Neural crest cell (in vitro differentiated cells): ENCODE measurements around the gene INSC. TPM values are rescaled to one million over a fixed set of nuclear protein-coding genes. Genes with fewer than 3 reads are reported as not detected.

Experiments
- DNase-seq: peaks from one replicate; pipeline ENCODE4 v3.0.0; 2021; ENCODE audit warnings: low read depth, mixed read lengths, low spot score
- H3K27ac Mint-ChIP-seq: one replicate; pipeline ENCODE4 v1.8.0; 2021; ENCODE audit warnings: mild to moderate bottlenecking, mixed read lengths; ENCODE audit not compliant: unreplicated experiment
- H3K27me3 Mint-ChIP-seq: 2 replicates; pipeline ENCODE4 v1.8.0; 2021; ENCODE audit warnings: low read depth, mild to moderate bottlenecking, mixed read lengths
- H3K36me3 Mint-ChIP-seq: 2 replicates; pipeline ENCODE4 v1.8.0; 2021; ENCODE audit warnings: low read depth, mild to moderate bottlenecking, mixed read lengths
- H3K4me1 Mint-ChIP-seq: 2 replicates; pipeline ENCODE4 v1.8.0; 2021; ENCODE audit warnings: mixed read lengths
- H3K4me3 Mint-ChIP-seq: one replicate; pipeline ENCODE4 v1.8.0; 2021; ENCODE audit warnings: mild to moderate bottlenecking, mixed read lengths
- H3K9me3 Mint-ChIP-seq: 2 replicates; pipeline ENCODE4 v1.8.0; 2021; ENCODE audit warnings: mixed read lengths
- total RNA-seq: library from RNA; stranded (reverse); gene quantifications from 2 replicates; pipeline ENCODE4 v1.2.1, GENCODE V29; 2021
- TF ChIP-seq, protein P1 (sequence below): fragments of 200-600 bp; sonication (generic); conservative IDR thresholded peaks from 2 replicates; pipeline ENCODE4 v1.5.0; 2021; ENCODE audit warnings: antibody characterized with exemption, mild to moderate bottlenecking

Gene INSC
- total RNA-seq, 1 donor from 2014 or later, result 2.6 TPM

DNA sequence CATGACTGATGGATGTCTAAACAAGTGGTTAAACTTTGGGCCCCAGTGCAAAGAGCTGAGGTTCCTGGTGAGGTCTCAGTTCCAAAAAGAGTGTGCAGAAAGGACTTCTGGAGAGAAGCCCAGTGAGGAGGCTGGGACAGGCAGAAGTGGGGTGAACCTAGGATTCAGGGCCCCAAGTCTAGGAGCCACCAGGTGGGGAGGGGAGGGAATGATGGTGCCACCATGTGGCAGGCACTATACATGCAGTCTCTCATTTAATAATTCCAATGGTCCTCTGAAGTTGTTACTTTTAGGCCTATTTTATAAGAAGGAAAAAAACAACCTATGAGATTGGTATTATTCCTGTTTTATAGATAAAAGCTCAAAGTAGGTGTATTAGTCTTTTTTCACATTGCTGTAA lies 102.0 kb downstream of the INSC start:
- H3K9me3 Mint-ChIP-seq, result no peaks in the 10 kb centered on the region
- peaks cover 21% of the 10 kb centered on the region for H3K4me1 Mint-ChIP-seq
- H3K27ac Mint-ChIP-seq, result no peak overlapping the region
- no peak for DNase-seq
- H3K27me3 Mint-ChIP-seq, result no peaks in the 10 kb centered on the region
- H3K36me3 Mint-ChIP-seq, result no peaks in the 10 kb centered on the region
- TF ChIP-seq, protein P1, sequence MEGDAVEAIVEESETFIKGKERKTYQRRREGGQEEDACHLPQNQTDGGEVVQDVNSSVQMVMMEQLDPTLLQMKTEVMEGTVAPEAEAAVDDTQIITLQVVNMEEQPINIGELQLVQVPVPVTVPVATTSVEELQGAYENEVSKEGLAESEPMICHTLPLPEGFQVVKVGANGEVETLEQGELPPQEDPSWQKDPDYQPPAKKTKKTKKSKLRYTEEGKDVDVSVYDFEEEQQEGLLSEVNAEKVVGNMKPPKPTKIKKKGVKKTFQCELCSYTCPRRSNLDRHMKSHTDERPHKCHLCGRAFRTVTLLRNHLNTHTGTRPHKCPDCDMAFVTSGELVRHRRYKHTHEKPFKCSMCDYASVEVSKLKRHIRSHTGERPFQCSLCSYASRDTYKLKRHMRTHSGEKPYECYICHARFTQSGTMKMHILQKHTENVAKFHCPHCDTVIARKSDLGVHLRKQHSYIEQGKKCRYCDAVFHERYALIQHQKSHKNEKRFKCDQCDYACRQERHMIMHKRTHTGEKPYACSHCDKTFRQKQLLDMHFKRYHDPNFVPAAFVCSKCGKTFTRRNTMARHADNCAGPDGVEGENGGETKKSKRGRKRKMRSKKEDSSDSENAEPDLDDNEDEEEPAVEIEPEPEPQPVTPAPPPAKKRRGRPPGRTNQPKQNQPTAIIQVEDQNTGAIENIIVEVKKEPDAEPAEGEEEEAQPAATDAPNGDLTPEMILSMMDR, result peak; percentile 53
- H3K4me3 Mint-ChIP-seq, result no peak overlapping the region

DNA sequence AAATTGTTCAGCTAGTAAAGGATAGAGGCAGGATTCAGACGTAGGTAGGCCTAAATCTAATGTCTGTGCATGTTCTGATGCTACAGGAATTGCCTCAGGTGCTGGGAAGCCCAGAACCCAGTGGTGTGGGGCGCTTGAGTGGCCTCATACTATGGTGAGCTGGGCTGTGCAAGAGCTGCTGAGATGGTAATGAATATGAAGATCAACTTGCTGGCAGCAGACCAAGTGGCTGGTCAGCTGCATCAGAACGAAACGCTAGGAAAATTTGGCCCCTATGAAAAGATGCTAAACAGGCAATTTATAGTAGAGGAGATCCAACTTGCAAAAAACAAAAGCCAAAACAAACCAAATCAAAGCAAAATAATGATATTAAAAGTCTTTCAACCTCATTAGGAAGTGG lies 102.7 kb downstream of the INSC start:
- no peak overlapping the region for H3K4me3 Mint-ChIP-seq
- H3K4me1 Mint-ChIP-seq, result peaks cover 21% of the 10 kb centered on the region
- no peaks in the 10 kb centered on the region for H3K9me3 Mint-ChIP-seq
- H3K27ac Mint-ChIP-seq, result no peak overlapping the region
- TF ChIP-seq, protein P1, result no peak
- H3K36me3 Mint-ChIP-seq, result no peaks in the 10 kb centered on the region
- no peak for DNase-seq
- no peaks in the 10 kb centered on the region for H3K27me3 Mint-ChIP-seq

DNA sequence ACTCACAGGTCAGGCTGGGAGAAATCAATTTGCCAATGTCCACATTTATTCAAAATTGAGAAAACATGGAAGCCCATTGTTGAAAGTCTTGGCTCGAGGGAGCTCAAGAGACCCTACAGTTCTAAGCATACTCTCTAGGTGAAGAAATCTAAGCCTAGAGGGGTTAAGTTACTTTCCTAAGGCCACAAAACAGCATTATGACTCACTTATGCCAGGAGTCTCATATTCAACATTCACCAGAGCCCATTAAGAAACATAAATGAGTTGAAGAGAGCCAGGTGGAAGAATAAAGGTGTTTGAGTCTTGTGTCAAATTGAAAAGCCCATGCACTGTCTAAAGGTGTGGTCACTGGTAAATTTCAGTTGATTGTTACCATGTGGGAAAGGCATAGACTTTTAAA lies 108.1 kb downstream of the INSC start:
- no peak overlapping the region for H3K4me3 Mint-ChIP-seq
- H3K27me3 Mint-ChIP-seq, result no peaks in the 10 kb centered on the region
- TF ChIP-seq, protein P1, result no peak
- H3K27ac Mint-ChIP-seq, result no peak overlapping the region
- H3K9me3 Mint-ChIP-seq, result no peaks in the 10 kb centered on the region
- no peak for DNase-seq
- no peaks in the 10 kb centered on the region for H3K4me1 Mint-ChIP-seq
- no peaks in the 10 kb centered on the region for H3K36me3 Mint-ChIP-seq

DNA sequence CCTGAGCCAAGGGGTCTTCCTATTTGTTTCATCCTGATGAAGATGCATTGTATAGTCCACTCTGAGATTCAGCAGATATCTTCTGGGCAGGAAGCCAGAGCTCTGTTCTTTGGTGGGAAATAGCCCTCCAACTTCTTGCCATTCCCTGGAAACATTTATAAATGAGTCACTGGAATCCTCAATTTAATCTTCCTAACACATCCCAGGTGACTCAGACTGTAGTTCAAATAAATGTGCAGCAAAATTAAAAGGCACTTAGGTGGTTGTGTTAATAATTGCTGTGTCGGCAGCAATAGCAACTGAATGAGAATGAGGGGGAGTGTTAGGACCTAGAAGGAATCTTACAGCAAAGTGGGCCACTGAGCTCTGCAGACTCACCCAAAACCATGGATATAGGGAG lies 108.6 kb downstream of the INSC start:
- no peaks in the 10 kb centered on the region for H3K9me3 Mint-ChIP-seq
- H3K4me3 Mint-ChIP-seq, result no peak overlapping the region
- H3K4me1 Mint-ChIP-seq, result no peaks in the 10 kb centered on the region

DNA sequence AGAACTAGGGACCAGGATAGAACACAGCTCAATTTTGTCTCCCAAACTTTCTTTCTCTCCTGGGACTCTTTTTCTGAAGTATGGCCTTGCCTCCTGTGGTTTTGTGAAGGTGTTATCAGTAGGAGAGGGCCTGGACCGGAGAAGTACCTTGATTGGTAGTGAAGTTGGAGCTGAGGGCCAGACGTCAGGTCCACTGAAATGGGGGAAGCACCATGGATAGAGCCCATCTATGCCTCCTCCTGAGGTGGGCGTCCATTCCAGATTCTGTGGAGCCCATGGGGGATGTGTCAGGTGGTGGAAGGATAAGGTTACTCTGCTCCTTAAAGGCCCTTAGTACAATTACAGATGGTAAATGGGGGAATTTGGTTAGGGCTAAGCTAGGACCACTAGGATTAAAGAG lies 109.7 kb downstream of the INSC start:
- Mint-ChIP-seq H3K9me3 (no peaks in the 10 kb centered on the region), H3K36me3 (peaks cover 3% of the 10 kb centered on the region), H3K4me1 (no peaks in the 10 kb centered on the region), H3K4me3 (no peak overlapping the region), H3K27me3 (no peaks in the 10 kb centered on the region), H3K27ac (no peak overlapping the region)
- TF ChIP-seq, protein P1, result no peak
- DNase-seq, result no peak

More for the DNA sequence above, 108.6 kb downstream of the INSC start:
- no peak for DNase-seq
- TF ChIP-seq, protein P1, result no peak
- Mint-ChIP-seq H3K27ac (no peak overlapping the region), H3K36me3 (peaks cover 3% of the 10 kb centered on the region), H3K27me3 (no peaks in the 10 kb centered on the region)

DNA sequence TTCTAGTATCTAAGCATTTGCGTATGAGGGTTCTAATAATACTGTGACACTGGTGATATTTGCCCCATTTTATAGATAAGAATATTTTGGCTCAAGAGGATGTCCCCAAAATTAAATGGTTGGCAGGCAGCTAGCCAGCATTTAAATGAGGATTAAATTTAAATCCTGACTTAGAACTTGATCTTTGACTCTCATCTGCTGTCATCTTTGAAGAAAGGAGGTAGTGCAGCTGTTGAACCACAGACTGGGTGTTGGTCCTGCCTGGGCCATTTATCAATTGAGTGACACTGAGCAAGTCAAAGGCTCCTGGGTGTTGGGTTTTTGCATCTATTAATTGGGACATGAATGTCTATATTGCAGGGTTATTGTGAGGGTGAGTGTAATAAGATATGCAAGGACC lies 112.3 kb downstream of the INSC start:
- Mint-ChIP-seq H3K4me1 (no peaks in the 10 kb centered on the region), H3K4me3 (no peak overlapping the region), H3K27me3 (no peaks in the 10 kb centered on the region), H3K27ac (no peak overlapping the region), H3K36me3 (peaks cover 3% of the 10 kb centered on the region), H3K9me3 (no peaks in the 10 kb centered on the region)
- TF ChIP-seq, protein P1, result no peak
- no peak for DNase-seq
